GM18507 (cell line): ENCODE measurements around the gene PFN1.
A peak's percentile ranks its signal among the peaks of the same experiment; 100 is the strongest.
"Not testable (repeated sequence)": the region's sequence is repeated elsewhere in the genome, so short reads cannot be mapped to it uniquely, and the experiment has no call there.

ENCODE experiments used
- DNase-seq: peaks from one replicate; pipeline ENCODE4 v3.0.0; 2011; ENCODE audit warnings: low read depth; ENCODE audit not compliant: insufficient read length; ENCODE audit errors: extremely low spot score
- FAIRE-seq: peaks from 2 replicates; lab custom pipeline; 2011; peaks lifted over from hg19 to GRCh38; lab: Jason Lieb, UNC

PFN1 gene

DNA sequence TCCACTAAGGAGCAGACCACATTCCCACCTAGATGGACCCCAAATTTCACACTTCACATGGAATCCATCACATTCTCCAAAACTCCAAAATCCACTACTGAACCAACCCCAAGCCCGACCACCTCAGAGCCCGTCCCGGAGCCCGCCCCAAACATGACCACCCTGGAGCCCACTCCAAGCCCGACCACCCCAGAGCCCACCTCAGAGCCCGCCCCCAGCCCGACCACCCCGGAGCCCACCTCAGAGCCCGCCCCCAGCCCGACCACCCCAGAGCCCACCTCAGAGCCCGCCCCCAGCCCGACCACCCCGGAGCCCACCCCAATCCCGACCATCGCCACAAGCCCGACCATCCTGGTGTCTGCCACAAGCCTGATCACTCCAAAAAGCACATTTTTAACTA is 14.7 kb downstream of the PFN1 start:
- no peak for DNase-seq
- no peak for FAIRE-seq

DNA sequence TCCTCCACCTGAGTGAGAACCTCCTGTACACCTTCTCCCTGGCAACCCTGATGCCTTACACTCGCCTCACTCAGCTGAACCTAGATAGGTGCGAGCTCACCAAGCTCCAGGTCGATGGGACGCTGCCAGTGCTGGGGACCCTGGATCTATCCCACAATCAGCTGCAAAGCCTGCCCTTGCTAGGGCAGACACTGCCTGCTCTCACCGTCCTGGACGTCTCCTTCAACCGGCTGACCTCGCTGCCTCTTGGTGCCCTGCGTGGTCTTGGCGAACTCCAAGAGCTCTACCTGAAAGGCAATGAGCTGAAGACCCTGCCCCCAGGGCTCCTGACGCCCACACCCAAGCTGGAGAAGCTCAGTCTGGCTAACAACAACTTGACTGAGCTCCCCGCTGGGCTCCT is 15.6 kb downstream of the PFN1 start:
- FAIRE-seq (no peak), DNase-seq (no peak)

DNA sequence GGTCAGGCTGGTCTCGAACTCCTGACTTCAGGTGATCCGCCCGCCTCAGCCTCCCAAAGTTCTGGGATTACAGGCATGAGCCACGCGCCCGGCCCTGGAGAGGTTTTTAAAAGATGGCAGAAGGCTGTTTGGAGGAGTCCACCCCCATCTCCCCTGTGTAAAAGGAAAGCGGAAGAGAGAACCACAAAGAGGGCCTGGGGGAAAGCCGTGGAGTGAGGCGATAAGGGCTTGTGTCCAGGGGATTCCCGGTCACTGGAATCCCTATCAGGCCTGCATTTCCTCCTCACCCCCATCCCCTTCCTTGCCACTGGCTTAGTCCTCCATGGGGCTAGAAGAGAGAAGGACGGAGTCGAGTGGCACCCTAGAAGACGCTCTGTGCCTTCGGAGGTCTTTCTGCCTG is 16.4 kb downstream of the PFN1 start, which contains the start of gene GP1BA:
TSS of gene GP1BA (plus strand) at position 315 of the 400 bp plus-strand sequence. CDS start 328 bp downstream, outside the sequence.
- FAIRE-seq, result peak; percentile 66

DNA sequence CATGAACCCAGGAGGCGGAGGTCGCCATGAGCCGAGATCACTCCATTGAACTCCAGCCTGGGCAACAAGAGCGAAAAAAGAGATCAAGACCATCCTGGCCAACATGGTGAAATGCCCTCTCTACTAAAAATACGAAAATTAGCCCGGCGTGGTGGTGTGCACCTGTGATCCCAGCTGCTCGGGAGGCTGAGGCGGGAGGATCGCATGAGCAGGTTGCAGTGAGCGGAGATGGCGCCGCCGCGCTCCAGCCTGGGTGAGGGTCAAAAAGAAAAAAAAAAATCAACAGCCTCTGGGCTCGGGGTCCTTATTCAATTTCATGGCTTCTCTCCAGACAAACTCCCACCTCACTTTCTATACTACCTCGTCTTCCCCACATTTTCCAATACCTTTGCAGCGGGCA is 19.4 kb downstream of the PFN1 start:
- DNase-seq (no peak), FAIRE-seq (no peak)

More for the DNA sequence above, 16.4 kb downstream of the PFN1 start, which contains the start of gene GP1BA:
- no peak for DNase-seq

DNA sequence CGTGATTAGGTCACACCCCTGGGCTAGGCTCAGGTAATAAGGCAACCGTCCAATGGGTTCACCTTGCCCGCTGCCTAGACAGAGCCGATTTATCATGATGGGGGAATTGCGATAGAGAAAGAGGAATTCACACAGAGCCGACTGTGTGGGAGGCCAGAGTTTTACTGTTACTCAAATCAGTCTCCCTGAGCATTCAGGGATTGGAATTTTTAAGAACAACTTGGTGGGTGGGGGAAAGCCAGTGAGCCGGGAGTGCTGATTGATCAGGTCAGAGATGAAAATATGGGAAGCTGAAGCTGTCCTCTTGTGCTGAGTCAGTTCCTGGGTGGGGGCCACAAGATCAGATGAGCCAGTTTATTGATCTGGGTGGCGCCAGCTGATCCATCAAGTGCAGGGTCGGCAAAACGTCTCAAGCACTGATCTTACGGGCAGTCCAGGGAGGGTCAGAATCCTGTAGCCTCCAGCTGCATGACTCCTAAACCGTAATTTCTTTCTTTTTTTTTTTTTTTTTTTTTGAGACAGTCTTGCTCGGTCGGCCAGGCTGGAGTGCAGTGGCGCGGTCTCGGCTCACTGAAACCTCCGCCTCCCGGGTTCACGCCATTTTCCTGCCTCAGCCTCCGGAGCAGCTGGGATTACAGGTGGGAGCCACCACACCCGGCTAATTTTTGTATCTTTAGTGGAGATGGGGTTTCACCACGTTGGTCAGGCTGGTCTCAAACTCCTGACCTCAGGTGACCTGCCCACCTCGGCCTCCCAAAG is 21.6 kb downstream of the PFN1 start:
- not testable (repeated sequence) for DNase-seq, FAIRE-seq

DNA sequence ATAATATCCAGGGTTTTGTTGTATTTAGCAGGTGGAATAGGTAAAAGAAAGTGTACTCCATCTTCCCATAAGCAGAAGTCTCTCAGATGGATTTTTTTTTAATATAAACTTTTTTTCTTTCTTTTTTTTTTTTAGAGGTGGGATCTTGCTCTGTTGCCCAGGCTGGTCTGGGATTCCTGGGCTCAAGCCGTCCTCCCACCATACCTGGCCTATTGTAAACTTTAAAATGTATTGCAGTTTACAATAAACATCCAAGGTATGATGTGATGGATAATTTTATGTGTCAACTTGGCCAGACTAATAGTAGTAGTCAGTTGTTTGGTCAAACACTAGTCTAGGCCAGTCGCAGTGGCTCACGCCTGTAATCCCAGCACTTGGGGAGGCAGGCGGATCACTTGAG is 27.0 kb downstream of the PFN1 start:
- no peak for DNase-seq

DNA sequence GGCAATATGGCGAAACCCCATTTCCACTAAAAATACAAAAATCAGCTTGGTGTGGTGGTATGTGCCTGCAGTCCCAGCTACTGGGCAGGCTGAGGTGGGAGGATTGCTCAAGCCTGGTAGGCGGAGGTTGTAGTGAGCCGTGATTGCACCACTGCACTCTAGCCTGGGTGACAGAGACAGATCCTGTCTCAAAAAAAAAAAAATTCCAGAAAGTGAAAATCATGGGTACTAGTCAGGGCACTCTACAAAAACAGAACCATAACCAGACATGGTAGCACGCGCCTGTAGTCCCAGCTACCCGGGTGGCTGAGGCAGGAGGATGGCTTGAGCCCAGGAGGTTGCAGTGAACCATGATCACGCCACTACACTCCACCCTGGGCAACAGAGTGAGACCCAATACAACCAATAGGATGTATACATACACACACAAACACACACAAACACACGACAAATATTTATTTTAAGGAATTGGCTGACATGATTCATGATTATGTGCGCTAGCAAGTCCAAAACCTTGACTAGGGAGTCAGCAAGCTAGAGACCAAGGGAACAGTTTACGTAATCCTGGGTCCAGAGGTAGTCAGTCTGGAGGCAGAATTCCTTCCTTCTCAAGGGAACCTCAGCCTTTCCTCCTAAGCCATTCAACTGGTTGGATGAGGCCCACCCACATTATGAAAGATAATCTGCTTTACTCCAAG is 27.8 kb downstream of the PFN1 start:
- no peak for DNase-seq
- no peak for FAIRE-seq

More for the DNA sequence above, 27.0 kb downstream of the PFN1 start:
- no peak for FAIRE-seq

DNA sequence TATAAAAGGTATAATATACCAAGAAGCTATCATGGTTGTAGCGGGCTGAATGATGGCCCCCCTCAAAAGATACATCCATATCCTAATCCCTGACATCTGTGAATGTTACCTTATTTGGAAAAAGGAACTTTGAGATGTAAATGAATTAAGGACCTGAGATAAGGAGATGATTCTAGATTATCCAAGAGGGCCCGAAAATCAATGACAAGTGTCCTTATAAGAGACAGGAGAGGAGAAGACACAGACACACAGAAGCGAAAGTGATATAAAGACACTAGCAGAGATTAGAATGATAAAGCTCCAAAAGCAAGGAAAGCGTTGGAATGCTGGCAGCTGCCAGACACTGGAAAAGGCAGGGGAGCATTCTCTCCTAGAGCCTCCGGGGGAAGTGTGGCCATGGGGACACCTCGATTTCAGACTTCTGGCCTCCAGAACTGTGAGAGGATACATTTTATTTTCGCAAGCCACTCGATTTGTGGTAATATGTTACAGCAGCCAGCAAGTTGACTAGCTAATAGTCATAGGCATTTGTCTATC is 28.8 kb downstream of the PFN1 start:
- FAIRE-seq (no peak), DNase-seq (no peak)

DNA sequence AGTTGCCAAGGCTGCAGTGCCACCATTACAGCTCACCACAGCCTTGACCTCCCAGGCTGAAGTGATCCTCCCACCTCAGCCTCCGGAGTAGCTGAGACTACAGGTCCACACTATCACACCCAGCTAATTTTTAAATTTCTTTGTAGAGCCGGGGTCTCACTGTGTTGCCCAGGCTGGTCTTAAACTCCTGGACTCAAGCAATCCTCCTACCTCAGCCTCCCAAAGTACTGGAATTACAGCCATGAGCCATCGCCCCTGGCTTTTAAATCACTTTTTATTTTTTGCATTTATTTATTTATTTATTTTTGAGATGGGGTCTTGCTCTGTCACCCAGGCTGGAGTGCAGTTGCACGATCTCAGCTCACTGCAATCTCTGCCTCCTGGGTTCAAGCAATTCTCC is 33.8 kb downstream of the PFN1 start:
- DNase-seq, FAIRE-seq: not testable (repeated sequence)

DNA sequence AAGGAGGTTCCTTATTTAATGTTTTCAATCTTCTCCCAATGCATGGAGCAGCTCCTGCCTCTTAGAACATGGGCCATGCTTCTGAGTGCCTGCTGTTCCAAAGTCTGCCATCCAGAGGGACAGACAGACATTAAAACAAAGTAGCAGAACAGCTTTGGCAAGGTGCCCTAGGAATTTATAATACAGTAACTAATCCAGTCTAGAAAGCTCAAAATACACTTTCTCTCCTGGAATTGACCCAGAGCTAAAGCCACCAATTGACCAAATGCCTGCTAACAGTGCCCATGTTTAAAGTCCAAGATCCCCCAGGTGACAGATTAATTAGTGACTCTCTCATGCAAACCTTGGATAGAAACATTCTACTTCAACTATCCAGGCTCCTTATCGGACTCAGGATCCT is 34.3 kb downstream of the PFN1 start:
- FAIRE-seq, result no peak
- no peak for DNase-seq

DNA sequence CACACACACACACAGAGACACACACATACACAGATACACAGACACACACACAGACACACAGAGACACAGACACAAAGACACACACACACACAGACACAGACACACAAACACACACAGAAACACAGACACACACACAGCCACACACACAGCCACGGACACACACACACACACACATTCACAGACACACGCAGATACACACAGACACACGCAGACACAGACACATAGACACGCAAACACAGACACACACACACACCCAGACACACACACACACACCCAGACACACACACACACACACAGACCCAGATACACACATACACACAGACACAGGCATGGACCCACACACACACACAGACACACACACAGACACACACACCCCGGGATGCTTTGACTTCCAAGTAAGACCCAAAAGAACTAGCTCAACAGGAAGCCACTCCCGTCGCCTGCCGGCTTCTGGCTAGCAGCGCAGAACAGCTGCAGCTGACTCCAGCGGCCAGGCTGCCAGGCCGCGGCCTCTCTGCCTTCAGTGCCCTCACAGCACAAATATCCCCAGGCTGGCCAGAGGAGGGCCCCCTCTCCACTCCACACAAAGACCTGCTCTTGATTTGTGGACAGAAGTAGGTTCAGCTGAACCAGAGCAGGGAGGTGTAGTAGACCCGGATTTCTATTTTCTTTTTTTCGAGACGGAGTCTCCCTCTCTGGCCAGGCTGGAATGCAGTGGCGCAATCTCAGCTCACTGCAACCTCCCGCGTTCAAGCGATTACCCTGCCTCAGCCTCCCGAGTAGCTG is 39.4 kb downstream of the PFN1 start:
- DNase-seq (peak; percentile 67), FAIRE-seq (peak; percentile 92)

DNA sequence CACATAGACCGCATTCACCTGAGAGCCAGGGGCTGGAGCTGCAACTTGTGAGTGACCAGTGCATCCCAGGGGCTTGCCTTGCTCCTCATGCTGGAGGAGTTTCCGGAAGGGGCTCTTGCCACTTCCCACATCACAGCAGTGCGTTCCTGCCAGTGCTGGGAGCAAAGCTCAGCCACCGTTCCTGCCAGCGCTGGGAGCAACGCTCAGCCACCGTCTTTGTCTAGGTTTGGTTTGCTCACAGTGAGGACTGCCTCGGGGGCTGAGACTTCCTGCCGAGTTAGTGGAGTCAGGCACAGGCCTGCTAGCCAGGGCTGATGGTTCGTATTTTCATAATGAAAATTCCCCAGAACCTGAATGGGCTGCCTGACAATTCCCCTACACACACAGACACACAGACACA is 40.0 kb downstream of the PFN1 start:
- FAIRE-seq, result no peak
- DNase-seq, result no peak

DNA sequence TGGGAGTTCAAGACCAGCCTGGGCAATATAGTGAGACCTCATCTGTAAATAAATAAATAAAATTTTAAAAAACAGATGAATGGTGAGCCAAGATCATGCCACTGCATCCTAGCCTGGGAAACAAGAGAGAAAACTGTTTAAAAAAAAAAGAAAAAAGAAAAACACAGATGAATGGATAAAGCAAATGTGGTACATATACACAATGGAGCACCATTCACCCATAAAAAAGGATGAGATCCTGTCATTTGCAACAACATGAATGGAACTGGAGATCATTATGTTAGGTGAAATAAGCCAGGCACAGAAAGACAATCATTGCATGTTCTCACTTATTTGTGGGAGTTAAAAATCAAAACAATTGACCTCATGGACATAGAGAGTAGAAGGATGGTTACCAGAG is 41.7 kb downstream of the PFN1 start:
- FAIRE-seq, DNase-seq: not testable (repeated sequence)

DNA sequence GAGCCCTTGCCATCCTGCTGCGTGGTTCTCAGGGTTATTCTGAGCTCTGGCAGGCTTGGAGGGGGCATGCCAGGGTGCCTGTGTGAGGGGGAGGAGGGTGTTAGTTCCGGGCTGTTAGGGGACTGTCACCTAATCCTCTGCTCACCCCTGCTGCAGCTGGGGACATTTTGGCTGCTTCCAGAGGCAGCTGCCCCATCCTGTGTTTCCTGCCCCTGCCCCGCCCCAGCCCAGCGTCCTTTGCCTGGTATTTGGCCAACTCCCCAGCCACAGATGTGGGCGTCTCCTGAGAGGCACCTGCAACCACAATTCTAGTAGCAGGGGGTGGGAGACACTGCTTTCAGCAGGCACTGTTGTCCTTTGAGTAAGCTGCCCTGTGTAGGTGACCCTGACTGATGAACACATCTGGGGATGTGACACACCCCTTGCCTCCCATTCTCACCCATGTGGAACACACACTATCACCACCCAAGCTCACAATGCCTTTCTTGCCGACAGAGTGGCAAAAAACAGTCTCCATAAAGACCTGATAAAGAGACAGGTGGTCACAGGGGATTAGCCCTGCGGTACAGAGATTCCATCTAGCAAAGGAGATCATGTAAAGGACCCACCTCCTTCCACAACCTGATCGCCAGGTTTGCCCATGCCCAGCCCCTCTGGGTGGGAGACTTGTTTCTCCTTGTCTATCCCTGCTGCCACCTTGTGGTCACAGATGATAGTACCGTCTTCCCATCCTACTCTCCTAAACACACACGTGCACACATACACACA is 45.1 kb downstream of the PFN1 start, which contains the start of gene CHRNE:
TSS of gene CHRNE (minus strand) at position 48 of the 768 bp plus-strand sequence. CDS start at position 13, 35 bp downstream.
- DNase-seq (no peak), FAIRE-seq (peak; percentile 90)

DNA sequence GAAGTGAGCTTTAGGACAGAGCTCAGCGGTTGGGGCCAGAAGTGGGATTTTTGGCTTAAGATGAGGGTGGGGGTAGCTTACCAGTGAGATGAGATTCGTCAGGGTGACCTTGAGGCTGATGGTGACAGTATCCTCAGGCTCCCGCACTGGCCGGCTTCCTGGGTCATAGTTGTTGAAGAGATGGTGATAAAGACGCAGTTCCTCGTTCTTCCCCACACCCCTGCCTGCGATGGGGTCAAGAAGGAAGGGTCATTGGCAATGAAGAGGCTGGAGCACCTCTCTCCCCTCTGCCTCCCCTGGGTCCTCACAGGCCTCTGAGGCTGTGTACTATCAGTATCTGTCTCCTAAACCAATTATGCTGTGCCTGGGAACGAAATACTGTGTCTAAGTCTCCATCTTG is 45.8 kb downstream of the PFN1 start:
- DNase-seq (no peak), FAIRE-seq (no peak)

DNA sequence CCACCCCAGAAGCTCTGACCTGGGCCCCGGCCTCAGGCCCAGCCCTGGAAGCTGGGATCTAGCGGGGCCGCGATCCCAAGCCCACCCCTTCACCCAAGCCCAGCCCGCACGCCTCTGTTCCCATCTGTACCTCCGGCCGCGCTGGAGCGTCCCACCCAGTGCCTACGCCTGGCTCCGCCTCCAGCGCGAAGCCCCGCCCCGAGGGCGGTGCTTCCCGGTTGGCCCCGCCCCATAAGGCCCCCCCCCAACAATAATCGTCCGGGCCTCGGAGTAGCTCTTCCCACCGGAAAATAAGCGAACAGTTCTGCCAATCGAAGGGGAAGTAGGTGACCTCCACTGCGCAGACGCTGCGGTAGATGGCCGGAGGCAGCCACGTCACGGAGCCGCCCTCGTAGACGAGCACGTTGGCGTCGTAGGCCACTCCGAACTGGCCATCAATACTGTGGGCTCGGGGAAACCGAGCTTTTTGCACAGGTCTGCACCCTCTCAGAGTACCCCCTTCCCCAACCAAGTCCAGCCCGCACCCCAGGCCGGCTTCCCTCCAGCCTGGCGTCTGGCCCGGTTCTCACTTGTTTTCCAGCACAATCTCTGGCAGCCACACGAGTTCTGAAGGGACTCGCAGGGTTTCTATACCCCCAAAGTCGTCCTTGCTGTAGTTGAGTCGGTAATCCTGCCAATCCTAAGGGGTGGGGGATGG is 46.5 kb downstream of the PFN1 start:
- FAIRE-seq (no peak), DNase-seq (no peak)

DNA sequence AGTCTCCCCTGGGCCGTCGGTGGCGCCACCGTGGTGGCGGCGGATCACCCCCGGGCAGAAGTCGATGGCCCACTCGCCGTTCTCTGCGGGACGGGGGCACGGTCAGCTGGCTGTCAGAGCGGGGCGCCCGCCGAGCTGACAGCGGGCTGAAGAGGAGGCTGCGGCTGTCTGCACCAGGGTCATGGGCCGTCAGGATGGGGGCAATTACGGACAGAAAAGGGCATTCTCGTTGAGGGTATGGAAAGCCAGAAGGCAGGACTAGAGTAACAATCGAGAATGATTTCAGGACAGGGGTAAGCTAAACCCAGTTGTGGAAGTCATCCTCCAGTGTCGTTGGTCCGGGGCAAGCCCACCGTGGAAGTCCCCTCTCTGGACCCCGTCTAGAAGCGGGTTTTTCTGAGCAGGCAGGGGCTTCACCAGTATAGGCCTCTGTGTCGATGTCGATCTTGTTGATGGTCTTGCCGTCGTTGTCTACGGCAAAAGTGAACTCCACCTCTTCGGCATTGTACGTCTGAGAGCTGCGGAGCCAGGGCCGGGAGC is 47.2 kb downstream of the PFN1 start:
- FAIRE-seq, result no peak

More for the DNA sequence above, 47.2 kb downstream of the PFN1 start:
- no peak for DNase-seq
